GM19395 (cell line): ENCODE results near the gene XPNPEP3.
"Not testable (repeated sequence)": the region's sequence is repeated elsewhere in the genome, so short reads cannot be mapped to it uniquely, and the experiment has no call there.

Source experiments
- ATAC-seq: cut with Tn5 transposase; IDR thresholded peaks from one replicate; pipeline ENCODE4 v1.9.1; 2021; ENCODE audit warnings: mild to moderate bottlenecking, moderate library complexity; ENCODE audit not compliant: unreplicated experiment

Gene XPNPEP3

GRCh38 chr22:40855979-40856512 is 902 bp upstream of the XPNPEP3 start:
- peak; percentile 22 for ATAC-seq

GRCh38 chr22:40857309-40857855 is 434 bp downstream of the XPNPEP3 start:
- no peak for ATAC-seq

- no peak for ATAC-seq
Measured at GRCh38 chr22:40862013-40862412, 5.1 kb downstream of the XPNPEP3 start, which contains the start of gene DNAJB7. TSS of gene DNAJB7 (minus strand) at chr22:40862113. CDS start at chr22:40861994, 119 bp downstream.

GRCh38 chr22:40862537-40862936 is 5.6 kb downstream of the XPNPEP3 start:
- ATAC-seq = no peak

- no peak for ATAC-seq
Measured at GRCh38 chr22:40867109-40867508, 10.2 kb downstream of the XPNPEP3 start.

- not testable (repeated sequence) for ATAC-seq
Measured at GRCh38 chr22:40868379-40868778, 11.4 kb downstream of the XPNPEP3 start.

GRCh38 chr22:40874016-40874415 is 17.1 kb downstream of the XPNPEP3 start:
- no peak for ATAC-seq

- ATAC-seq = no peak
Measured at GRCh38 chr22:40875111-40875510, 18.2 kb downstream of the XPNPEP3 start.

GRCh38 chr22:40876907-40877306 is 20.0 kb downstream of the XPNPEP3 start:
- ATAC-seq = no peak

- no peak for ATAC-seq
Measured at GRCh38 chr22:40877488-40877887, 20.5 kb downstream of the XPNPEP3 start.

- no peak for ATAC-seq
Measured at GRCh38 chr22:40878922-40879321, 22.0 kb downstream of the XPNPEP3 start.

- ATAC-seq = no peak
Measured at GRCh38 chr22:40889116-40889515, 32.2 kb downstream of the XPNPEP3 start.

- ATAC-seq = no peak
Measured at GRCh38 chr22:40890881-40891280, 33.9 kb downstream of the XPNPEP3 start.

- ATAC-seq = no peak
Measured at GRCh38 chr22:40894417-40894816, 37.5 kb downstream of the XPNPEP3 start.

GRCh38 chr22:40898850-40899357 is 42.0 kb downstream of the XPNPEP3 start:
- no peak for ATAC-seq

GRCh38 chr22:40904101-40904500 is 47.2 kb downstream of the XPNPEP3 start:
- no peak for ATAC-seq

GRCh38 chr22:40908895-40909294 is 51.9 kb downstream of the XPNPEP3 start:
- ATAC-seq = no peak

- no peak for ATAC-seq
Measured at GRCh38 chr22:40911772-40912171, 54.8 kb downstream of the XPNPEP3 start.

GRCh38 chr22:40912987-40913386 is 56.0 kb downstream of the XPNPEP3 start:
- not testable (repeated sequence) for ATAC-seq

GRCh38 chr22:40919446-40919845 is 62.5 kb downstream of the XPNPEP3 start:
- ATAC-seq = no peak

- no peak for ATAC-seq
Measured at GRCh38 chr22:40920526-40920925, 63.6 kb downstream of the XPNPEP3 start.

GRCh38 chr22:40922484-40923303 is 65.7 kb downstream of the XPNPEP3 start:
- ATAC-seq = no peak
